HT-29 (cell line): Measurements from ENCODE around the gene ASS1. TPM values are rescaled to one million over a fixed set of nuclear protein-coding genes. Genes with fewer than 3 reads are reported as not detected.
"Not testable (repeated sequence)": the region's sequence is repeated elsewhere in the genome, so short reads cannot be mapped to it uniquely, and the experiment has no call there.

Experiments used
- DNase-seq: peaks from one replicate; pipeline ENCODE4 v3.0.0-alpha.2; 2015; ENCODE audit warnings: low spot score
- total RNA-seq: library from RNA; depleted of rRNA; stranded (reverse); fragments of >200 nt; shearing (Covaris generic); gene quantifications from 2 replicates; pipeline ENCODE4 v1.2.3, GENCODE V29; 2014

The ASS1 gene
- total RNA-seq, 1 experiment from 2014 or later = 33.5 TPM

- no peak for DNase-seq
These were observed 10.9 kb upstream of the ASS1 start for GRCh38 chr9:130433947-130434262.

GRCh38 chr9:130434656-130435055, 10.1 kb upstream of the ASS1 start:
- DNase-seq = not testable (repeated sequence)

DNA sequence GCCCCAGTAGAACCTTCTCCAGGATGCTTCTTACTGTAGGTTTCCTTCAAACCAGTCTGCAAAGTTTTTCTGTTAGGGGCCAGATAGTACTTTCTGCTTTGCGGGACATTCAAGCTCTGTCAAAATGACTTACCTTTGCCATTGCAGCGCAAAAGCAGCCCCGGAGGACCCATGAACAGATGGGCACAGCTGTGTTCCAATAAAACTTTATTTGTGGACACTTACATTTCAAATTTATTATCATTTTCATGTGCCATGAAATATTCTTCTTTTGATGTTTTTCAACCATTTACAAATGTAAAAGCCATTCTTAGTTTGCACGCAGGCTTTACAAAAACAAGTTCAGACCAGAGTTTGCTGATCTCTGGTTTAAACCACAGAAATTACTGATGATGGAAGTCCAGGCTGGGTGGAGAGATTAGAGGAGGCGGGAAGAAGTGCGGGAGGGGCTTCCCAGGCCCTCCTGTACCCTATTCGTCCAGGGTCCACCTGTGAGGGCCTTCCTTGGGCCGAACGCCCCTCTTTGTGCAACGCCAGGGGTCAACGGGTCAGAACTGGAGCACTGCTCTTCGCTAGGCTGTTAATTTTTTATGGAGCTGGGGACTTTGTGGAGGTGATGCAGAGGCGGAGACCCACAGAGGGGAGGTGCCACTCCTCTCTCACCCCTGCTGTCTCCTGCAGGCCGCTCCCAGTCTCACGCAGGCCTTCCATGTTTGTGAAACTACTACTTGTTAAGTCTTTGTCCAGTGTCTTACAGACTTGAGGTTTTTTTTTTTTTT, 7.6 kb upstream of the ASS1 start:
- DNase-seq = no peak

DNA sequence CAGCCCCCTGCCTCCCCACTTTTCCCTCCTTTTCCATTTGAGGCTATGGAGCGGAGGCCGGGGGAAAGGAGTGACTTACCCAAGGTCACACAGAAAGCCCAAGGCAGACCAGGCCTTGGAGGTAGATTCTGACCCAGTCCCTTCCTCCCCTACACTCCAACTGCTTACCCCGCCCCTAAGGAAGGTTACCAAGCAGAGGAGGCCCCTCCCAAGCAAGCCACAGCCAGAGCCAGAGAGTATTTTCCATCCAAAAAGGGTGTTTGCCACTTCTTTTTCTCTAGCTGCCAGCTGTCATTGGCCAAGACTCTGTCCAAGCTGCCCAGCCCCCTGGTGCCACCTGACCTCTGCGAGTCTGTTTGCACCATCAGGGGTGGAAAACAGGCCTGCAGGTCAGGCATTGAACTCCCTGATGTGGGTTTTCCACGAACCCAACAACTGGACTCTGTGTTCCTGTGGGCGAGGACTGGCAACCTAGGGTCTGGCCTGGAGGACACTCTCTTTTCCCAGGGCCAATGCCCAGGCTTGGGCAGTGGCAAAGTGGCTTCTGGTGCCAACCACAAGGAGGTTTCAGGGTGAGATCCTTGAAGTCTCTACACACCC, 6.3 kb upstream of the ASS1 start:
- DNase-seq = no peak

DNA sequence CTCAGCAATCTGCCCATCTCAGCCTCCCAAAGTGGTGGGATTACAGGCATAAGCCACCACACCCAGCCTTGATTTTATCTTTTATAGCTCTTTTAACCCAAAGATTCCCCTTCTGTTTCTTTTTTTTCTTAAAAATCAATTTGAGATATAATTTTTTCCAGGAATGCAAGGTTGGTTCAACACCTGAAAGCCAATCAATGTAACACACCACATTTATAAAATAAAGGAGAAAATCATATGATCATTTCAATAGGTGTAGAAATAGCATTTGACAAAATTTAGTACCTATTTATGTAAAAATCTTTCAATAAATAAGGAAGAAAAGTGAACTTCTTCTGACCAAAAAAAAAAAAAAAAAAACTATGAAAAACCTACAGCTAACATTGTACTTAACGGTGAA, 3.7 kb upstream of the ASS1 start:
- no peak for DNase-seq

DNA sequence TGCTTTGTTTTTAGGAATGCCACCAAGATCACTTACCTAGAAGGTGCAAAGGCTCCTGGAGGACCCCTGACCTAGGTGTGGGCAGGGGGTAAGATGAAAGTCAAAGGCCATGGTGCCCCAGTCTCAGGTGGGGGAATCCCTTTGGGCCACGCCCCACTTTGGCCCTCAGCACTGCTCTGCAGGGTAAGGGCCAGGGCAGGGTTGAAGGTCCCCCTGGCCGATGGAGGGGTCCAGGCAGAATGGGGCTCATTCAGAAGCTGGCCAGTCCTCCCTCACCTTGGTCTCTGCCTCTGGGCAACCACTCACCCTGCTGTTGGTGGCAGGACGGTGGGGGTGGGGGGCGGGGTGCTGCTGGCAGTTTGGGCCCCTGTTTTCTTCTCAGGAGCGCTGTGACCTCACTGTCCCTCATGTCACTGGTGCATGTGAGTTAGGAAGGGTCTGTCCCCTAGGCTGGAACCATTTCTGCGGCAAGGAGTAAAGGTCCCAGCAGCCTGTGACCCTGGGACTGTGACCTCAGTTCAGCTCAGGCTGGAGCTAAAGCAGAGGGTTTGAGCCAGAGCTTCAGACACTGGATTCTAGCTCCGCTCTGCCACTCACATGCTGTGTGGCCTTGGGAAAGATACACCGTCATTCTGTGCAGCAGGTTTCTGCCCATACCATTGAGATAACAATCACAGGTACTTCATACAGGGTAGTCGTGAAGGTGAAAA, 1.9 kb upstream of the ASS1 start:
- DNase-seq = no peak

DNA sequence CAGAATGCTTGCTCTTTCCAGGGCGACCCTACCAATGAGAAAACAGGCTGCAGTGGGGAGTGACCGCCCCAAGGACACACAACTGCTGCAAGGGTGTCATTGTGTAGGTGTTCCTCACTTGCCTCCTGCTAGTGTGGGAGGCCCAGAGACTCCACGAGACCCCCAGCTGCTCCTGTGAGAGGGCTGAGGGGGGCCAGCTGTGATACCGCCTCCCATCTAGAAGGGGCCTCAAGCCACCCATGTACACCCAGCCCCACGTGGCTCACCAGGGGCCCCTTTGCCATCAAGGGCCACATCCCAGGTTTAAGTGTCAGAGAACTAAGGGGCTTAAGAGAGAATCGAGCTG, 1.3 kb upstream of the ASS1 start:
- no peak for DNase-seq

DNA sequence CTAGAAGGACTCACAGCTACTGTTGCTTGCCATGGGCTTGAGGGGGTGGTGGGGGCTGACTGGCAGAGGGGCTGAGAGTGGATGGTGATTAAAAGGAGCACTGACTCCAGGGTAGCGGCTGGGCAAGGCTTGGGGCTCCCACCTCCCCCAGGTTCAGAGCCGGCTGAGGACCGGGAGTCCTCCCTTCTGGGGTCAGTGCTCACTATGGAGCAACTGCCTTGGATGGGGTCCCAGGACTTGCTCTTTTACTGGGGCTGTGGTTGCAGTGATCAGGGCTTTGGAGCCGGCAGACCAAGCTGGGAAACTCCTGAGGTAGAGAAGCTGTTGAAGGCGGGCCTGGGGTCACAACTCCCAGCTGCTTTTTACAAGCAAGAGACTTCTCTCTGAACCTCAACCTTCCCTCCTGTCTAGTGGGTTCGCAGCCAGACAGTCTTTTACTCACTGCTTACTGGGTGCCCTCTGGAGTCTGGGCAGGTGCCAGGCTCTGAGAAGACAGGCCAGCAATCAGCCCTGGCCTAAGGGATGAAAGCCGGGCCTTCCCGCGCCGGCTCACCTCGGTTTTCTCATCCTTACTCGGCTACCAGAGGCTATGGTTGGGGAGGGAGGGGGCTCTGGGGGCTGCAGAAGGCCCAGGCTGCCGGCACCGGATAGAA, 795 bp upstream of the ASS1 start:
- no peak for DNase-seq

DNA sequence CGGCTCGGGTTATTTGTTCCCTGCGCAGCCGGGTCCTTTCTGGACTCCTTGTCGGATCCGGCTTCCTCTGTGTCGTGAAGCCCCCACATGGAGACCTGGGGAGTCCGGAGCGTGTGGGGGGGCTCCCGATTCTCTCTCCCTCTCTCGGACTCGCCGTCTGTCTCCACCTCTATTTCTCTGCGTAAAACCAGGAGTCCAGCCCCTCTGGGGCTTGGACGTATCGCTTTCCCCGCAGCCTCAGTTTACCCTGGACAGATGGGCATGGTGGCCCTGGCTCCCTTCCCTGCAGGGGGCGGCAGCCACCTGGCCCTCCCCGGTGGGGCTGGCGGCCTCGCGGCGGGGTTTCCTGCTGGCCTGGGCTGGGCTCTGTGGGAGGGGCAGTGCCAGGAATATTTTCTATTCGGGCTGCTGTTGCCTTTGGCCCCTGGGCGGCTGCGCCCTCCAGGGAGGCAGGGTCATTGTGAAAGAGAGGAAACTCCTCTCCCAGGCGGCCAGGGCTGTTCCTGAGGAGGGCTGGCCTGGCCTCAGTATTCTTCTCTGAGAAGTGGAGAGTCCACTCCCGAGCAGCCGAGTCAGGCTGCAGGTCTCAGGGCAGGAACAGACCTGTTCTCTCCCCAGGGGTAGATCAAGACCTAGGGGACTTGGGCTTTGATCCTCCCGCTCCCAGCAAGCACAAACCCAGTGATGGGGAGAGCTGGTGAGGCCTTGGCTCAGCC, 665 bp downstream of the ASS1 start:
- DNase-seq = no peak

- no peak for DNase-seq
These were observed 1.5 kb downstream of the ASS1 start for GRCh38 chr9:130446101-130446861.

GRCh38 chr9:130447193-130447816, 2.5 kb downstream of the ASS1 start:
- no peak for DNase-seq

DNA sequence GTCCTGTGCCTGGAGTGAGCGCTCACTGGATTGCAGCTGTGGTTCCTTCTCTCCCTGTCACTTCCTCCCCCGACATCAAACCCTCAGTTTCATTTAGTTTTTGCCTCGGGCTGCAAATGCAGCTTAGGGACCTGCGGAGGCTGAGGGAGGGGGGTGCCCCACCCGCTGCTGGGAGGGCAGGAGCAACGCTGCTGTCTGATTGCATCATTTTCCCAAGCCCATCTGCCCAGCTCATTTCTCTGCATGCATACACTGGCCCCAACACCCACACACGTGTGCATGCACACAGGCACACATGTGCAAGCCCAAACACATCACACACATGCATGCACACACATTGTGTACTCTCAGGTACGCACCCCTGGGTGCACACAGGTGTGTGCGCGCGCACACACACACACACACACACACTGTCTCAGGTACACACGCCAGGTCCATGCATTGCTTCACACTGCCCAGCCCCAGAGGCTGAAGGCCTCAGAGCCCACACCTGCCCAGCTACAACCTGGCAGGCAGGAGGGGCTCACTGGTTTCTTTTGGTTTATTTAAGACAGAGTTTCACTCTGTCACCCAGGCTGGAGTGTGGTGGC, 3.4 kb downstream of the ASS1 start:
- DNase-seq = no peak

GRCh38 chr9:130448771-130449603, 4.2 kb downstream of the ASS1 start:
- DNase-seq = no peak

DNA sequence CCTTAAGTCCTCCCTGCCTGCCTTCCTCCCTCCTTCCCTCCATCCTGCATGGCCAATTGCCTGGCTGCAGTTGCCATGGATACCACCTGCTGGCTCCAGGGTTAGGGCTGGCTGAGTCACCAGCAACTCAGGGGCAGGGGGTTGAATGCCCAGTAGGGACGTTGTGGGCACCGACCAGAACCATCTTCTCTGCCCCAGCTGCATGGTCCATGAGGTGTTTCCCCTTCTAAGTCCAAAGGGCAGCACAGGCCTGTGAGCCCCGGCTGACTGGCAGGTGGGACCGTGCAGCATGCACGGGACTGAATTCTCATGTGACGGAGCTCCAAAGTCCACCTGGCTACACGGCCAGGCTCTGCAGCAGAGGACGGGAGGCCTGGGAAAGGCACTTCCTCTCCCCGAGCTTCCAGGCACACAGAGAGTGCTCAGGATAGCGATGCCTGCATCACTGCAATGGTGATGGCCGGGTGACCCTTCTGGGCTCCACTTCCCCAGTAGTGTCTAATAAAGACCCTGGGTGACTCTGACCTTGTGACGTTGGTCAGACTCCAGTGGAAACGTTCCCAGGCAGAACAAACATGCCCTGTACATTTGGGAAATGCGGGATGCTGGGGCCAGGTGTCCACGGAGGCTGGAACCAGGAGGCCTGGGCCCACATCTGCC, 5.7 kb downstream of the ASS1 start:
- no peak for DNase-seq

- DNase-seq = no peak
These were observed 6.2 kb downstream of the ASS1 start for GRCh38 chr9:130451004-130451390.

DNA sequence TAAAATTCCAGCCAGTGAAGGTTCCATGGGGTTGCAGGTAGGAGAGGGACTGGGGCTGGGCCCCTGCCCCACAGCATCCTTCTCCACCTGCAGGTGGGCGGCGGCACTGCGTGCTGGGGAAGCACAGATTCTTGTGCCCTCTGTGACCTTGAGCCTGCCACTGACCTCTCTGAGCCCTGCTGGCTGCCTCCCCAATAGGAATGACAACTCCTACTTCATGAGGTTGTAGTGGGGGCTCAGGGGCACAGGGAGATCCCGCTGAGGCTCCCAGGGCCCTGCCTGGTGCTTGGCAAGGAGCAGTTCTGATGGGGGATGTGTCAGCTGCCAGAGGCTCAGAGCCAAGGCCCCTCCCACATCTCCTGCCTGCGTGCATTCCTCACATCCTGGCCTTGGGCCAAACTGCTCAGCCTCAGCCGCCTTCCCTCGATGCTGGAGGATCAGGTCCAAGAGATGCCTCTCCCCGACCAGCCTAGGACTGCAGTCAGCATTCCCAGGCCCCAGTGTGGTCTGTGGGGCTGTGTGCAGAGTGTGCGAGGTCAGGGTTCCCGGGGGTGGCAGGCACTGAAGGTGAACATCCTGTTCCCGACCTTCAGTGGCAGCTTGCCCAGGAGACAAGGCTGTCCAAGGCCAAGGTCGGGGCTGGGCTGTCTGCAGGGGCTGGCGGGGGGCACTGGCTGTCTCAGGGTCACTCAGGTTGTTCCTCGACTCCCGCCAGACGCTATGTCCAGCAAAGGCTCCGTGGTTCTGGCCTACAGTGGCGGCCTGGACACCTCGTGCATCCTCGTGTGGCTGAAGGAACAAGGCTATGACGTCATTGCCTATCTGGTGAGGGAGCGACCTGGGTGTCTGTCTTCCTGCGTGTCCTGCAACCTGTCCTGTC, 7.0 kb downstream of the ASS1 start:
- DNase-seq = peak; percentile 86

- no peak for DNase-seq
These were observed 8.1 kb downstream of the ASS1 start for GRCh38 chr9:130452835-130453234.

- peak; percentile 38 for DNase-seq
These were observed 8.7 kb downstream of the ASS1 start for GRCh38 chr9:130453487-130453886.
